SJCRH30 (cell line): ENCODE results near the gene DOK1. TPM values are rescaled to one million over a fixed set of nuclear protein-coding genes. Genes with fewer than 3 reads are reported as not detected.

Experiments used
- DNase-seq, 2 experiments: peaks; one replicate each; pipeline ENCODE4 v3.0.0-alpha.2; 2015 to 2020
- H3K27ac ChIP-seq: fragments of 250-450 bp; sonication (Bioruptor Pico); 2 replicates; pipeline ENCODE4 v1.5.1; 2020; ENCODE audit warnings: mild to moderate bottlenecking, moderate library complexity
- H3K27me3 ChIP-seq: fragments of 250-450 bp; sonication (Bioruptor Pico); 2 replicates; pipeline ENCODE4 v1.5.1; 2020; ENCODE audit warnings: mild to moderate bottlenecking, moderate library complexity
- H3K36me3 ChIP-seq: fragments of 250-450 bp; sonication (Bioruptor Pico); 2 replicates; pipeline ENCODE4 v1.5.1; 2020; ENCODE audit warnings: mild to moderate bottlenecking, moderate library complexity
- H3K4me1 ChIP-seq: fragments of 250-450 bp; sonication (Bioruptor Pico); 2 replicates; pipeline ENCODE4 v1.5.1; 2020; ENCODE audit warnings: mild to moderate bottlenecking, moderate library complexity
- H3K4me3 ChIP-seq: fragments of 250-450 bp; sonication (Bioruptor Pico); 2 replicates; pipeline ENCODE4 v1.5.1; 2020; ENCODE audit warnings: mild to moderate bottlenecking, moderate library complexity
- H3K9me3 ChIP-seq: fragments of 250-450 bp; sonication (Bioruptor Pico); replicated peaks from 2 replicates; pipeline ENCODE4 v1.5.1; 2020; ENCODE audit warnings: mild to moderate bottlenecking, moderate library complexity
- total RNA-seq: library from RNA; depleted of rRNA; stranded (reverse); fragments of >200 nt; shearing (Covaris generic); gene quantifications from 2 replicates; pipeline ENCODE4 v1.2.3, GENCODE V29; 2014

The DOK1 gene
- total RNA-seq, 1 experiment from 2014 or later = 4.4 TPM

- no peaks in the 10 kb centered on the region for H3K9me3 ChIP-seq
- no peak overlapping the region for H3K4me3 ChIP-seq
- H3K4me1 ChIP-seq = no peaks in the 10 kb centered on the region
- H3K27ac ChIP-seq = no peak overlapping the region
- peaks cover 36% of the 10 kb centered on the region for H3K27me3 ChIP-seq
- H3K36me3 ChIP-seq = no peaks in the 10 kb centered on the region
- DNase-seq = no peak
Measured at GRCh38 chr2:74566076-74566753, 11.7 kb downstream of the DOK1 start.

- no peak overlapping the region for H3K27ac ChIP-seq
- no peak for DNase-seq
- H3K9me3 ChIP-seq = no peaks in the 10 kb centered on the region
- no peaks in the 10 kb centered on the region for H3K4me1 ChIP-seq
- H3K36me3 ChIP-seq = no peaks in the 10 kb centered on the region
- H3K4me3 ChIP-seq = no peak overlapping the region
- peaks cover 32% of the 10 kb centered on the region for H3K27me3 ChIP-seq
Measured at GRCh38 chr2:74566754-74567085, 12.2 kb downstream of the DOK1 start.

GRCh38 chr2:74567881-74568280, 13.4 kb downstream of the DOK1 start:
- H3K4me1 ChIP-seq = no peaks in the 10 kb centered on the region
- no peak overlapping the region for H3K27ac ChIP-seq
- DNase-seq = no peak
- peaks cover 24% of the 10 kb centered on the region for H3K27me3 ChIP-seq
- H3K36me3 ChIP-seq = no peaks in the 10 kb centered on the region
- H3K9me3 ChIP-seq = no peaks in the 10 kb centered on the region
- no peak overlapping the region for H3K4me3 ChIP-seq

- Histone ChIP-seq H3K4me3 (no peak overlapping the region), H3K27me3 (peaks cover 20% of the 10 kb centered on the region; the same call in 1 of the 2 replicates), H3K27ac (no peak overlapping the region), H3K36me3 (no peaks in the 10 kb centered on the region), H3K9me3 (no peaks in the 10 kb centered on the region), H3K4me1 (no peaks in the 10 kb centered on the region)
- DNase-seq = no peak
Measured at GRCh38 chr2:74569686-74570085, 15.2 kb downstream of the DOK1 start.

GRCh38 chr2:74571058-74571457, 16.5 kb downstream of the DOK1 start:
- H3K9me3 ChIP-seq = no peaks in the 10 kb centered on the region
- no peaks in the 10 kb centered on the region for H3K36me3 ChIP-seq
- H3K27ac ChIP-seq = no peak overlapping the region
- H3K4me3 ChIP-seq = no peak overlapping the region
- no peak for DNase-seq
- H3K4me1 ChIP-seq = no peaks in the 10 kb centered on the region
- peaks cover 13% of the 10 kb centered on the region; the same call in 1 of the 2 replicates for H3K27me3 ChIP-seq

GRCh38 chr2:74572178-74572925, 17.8 kb downstream of the DOK1 start:
- Histone ChIP-seq H3K4me1 (peaks cover 2% of the 10 kb centered on the region; the same call in 1 of the 2 replicates), H3K4me3 (no peak overlapping the region), H3K27ac (no peak overlapping the region), H3K27me3 (peaks cover 7% of the 10 kb centered on the region; the same call in 1 of the 2 replicates), H3K9me3 (no peaks in the 10 kb centered on the region), H3K36me3 (no peaks in the 10 kb centered on the region)
- DNase-seq = no peak

GRCh38 chr2:74573747-74574562, 19.4 kb downstream of the DOK1 start:
- Histone ChIP-seq H3K4me3 (peak overlapping the region; percentile 22), H3K27me3 (no peaks in the 10 kb centered on the region), H3K9me3 (no peaks in the 10 kb centered on the region), H3K36me3 (no peaks in the 10 kb centered on the region), H3K4me1 (peaks cover 8% of the 10 kb centered on the region), H3K27ac (no peak overlapping the region)
- peak; percentile 45 to 66 for DNase-seq

- Histone ChIP-seq H3K36me3 (no peaks in the 10 kb centered on the region), H3K9me3 (no peaks in the 10 kb centered on the region), H3K27me3 (no peaks in the 10 kb centered on the region), H3K4me1 (peaks cover 8% of the 10 kb centered on the region), H3K27ac (no peak overlapping the region), H3K4me3 (no peak overlapping the region)
- DNase-seq = no peak
Measured at GRCh38 chr2:74575320-74575719, 20.8 kb downstream of the DOK1 start.

- DNase-seq = no peak
Measured at GRCh38 chr2:74576211-74576862, 21.8 kb downstream of the DOK1 start.

GRCh38 chr2:74576863-74577229, 22.3 kb downstream of the DOK1 start:
- no peak overlapping the region for H3K4me3 ChIP-seq
- DNase-seq = no peak
- H3K4me1 ChIP-seq = peaks cover 8% of the 10 kb centered on the region
- no peaks in the 10 kb centered on the region for H3K9me3 ChIP-seq
- no peak overlapping the region for H3K27ac ChIP-seq
- H3K27me3 ChIP-seq = no peaks in the 10 kb centered on the region
- H3K36me3 ChIP-seq = no peaks in the 10 kb centered on the region

More at GRCh38 chr2:74576211-74576862, 21.8 kb downstream of the DOK1 start:
- H3K27me3 ChIP-seq = no peaks in the 10 kb centered on the region
- H3K4me1 ChIP-seq = peaks cover 8% of the 10 kb centered on the region
- H3K36me3 ChIP-seq = no peaks in the 10 kb centered on the region
- no peaks in the 10 kb centered on the region for H3K9me3 ChIP-seq
- H3K4me3 ChIP-seq = no peak overlapping the region
- no peak overlapping the region for H3K27ac ChIP-seq

- DNase-seq = peak; percentile 67 to 85
- H3K36me3 ChIP-seq = no peaks in the 10 kb centered on the region
- no peak overlapping the region for H3K27ac ChIP-seq
- H3K4me3 ChIP-seq = no peak overlapping the region; the same call in 1 of the 2 replicates
- no peaks in the 10 kb centered on the region for H3K9me3 ChIP-seq
- no peaks in the 10 kb centered on the region for H3K27me3 ChIP-seq
- peaks cover 8% of the 10 kb centered on the region for H3K4me1 ChIP-seq
Measured at GRCh38 chr2:74577448-74577847, 22.9 kb downstream of the DOK1 start.

GRCh38 chr2:74578408-74578807, 23.9 kb downstream of the DOK1 start:
- no peak overlapping the region for H3K4me3 ChIP-seq
- H3K27ac ChIP-seq = no peak overlapping the region
- H3K4me1 ChIP-seq = peaks cover 15% of the 10 kb centered on the region
- DNase-seq = no peak
- no peaks in the 10 kb centered on the region for H3K9me3 ChIP-seq
- no peaks in the 10 kb centered on the region for H3K27me3 ChIP-seq
- no peaks in the 10 kb centered on the region for H3K36me3 ChIP-seq

- H3K4me3 ChIP-seq = no peak overlapping the region
- no peaks in the 10 kb centered on the region for H3K9me3 ChIP-seq
- peaks cover 25% of the 10 kb centered on the region for H3K4me1 ChIP-seq
- H3K27ac ChIP-seq = no peak overlapping the region
- no peaks in the 10 kb centered on the region for H3K36me3 ChIP-seq
- H3K27me3 ChIP-seq = no peaks in the 10 kb centered on the region
- DNase-seq = no peak
Measured at GRCh38 chr2:74581463-74581862, 26.9 kb downstream of the DOK1 start.

- no peaks in the 10 kb centered on the region for H3K27me3 ChIP-seq
- peaks cover 24% of the 10 kb centered on the region for H3K4me1 ChIP-seq
- no peak overlapping the region for H3K27ac ChIP-seq
- DNase-seq = no peak
- no peaks in the 10 kb centered on the region for H3K9me3 ChIP-seq
- H3K36me3 ChIP-seq = no peaks in the 10 kb centered on the region
- H3K4me3 ChIP-seq = no peak overlapping the region
Measured at GRCh38 chr2:74582184-74582583, 27.7 kb downstream of the DOK1 start.
